Gastroesophageal sphincter (tissue), 4 donors: ENCODE measurements around the gene MYCBPAP. TPM values are rescaled to one million over a fixed set of nuclear protein-coding genes. Genes with fewer than 3 reads are reported as not detected.

Source experiments
- ATAC-seq: fragments of 150-250 bp; one replicate; pipeline ENCODE4 v1.9.1; 2016; ENCODE audit warnings: mild to moderate bottlenecking, moderate library complexity
- H3K27ac ChIP-seq, 4 donors: fragments of 200-600 bp; sonication (generic) in 3 of 4; 1 replicate in 3 of 4; 2 replicates in 1 of 4; pipeline ENCODE4 v1.5.1; 2016 to 2019
- H3K27me3 ChIP-seq: fragments of 200-600 bp; sonication (generic); one replicate; pipeline ENCODE4 v1.5.1; 2019
- H3K36me3 ChIP-seq, 2 donors: fragments of 200-600 bp; sonication (generic); one replicate each; pipeline ENCODE4 v1.5.1; 2019; ENCODE audit warnings: control low read depth in 1 of 2
- H3K4me1 ChIP-seq, 3 donors: fragments of 200-600 bp; sonication (generic); 1 replicate in 2 of 3; 2 replicates in 1 of 3; pipeline ENCODE4 v1.5.1; 2016 to 2019; ENCODE audit warnings: control low read depth in 2 of 3
- H3K4me3 ChIP-seq, 2 donors: fragments of 200-600 bp; sonication (generic); one replicate each; pipeline ENCODE4 v1.5.1; 2019; ENCODE audit warnings: mild to moderate bottlenecking in 1 of 2, moderate library complexity in 1 of 2
- H3K9me3 ChIP-seq, 3 donors: fragments of 200-600 bp; sonication (generic); one replicate each; pipeline ENCODE4 v1.5.1; 2017 to 2019; ENCODE audit warnings: control low read depth in 2 of 3
- CTCF ChIP-seq, 4 experiments: fragments of 200-600 bp in 2 of 4; fragments of 450-650 bp in 2 of 4; sonication (generic) in 1 of 4; IDR thresholded peaks; one replicate each; pipeline ENCODE4 v1.5.1; 2017 to 2019; ENCODE audit warnings: antibody characterized with exemption in 4 of 4, mild to moderate bottlenecking in 2 of 4, moderate library complexity in 2 of 4
- EP300 ChIP-seq: sonication (generic); formaldehyde crosslinking; IDR thresholded peaks from one replicate; pipeline ENCODE4 v1.6.1; 2017; ENCODE audit warnings: antibody characterized with exemption, mild to moderate bottlenecking
- POLR2A ChIP-seq, 2 donors: fragments of 450-650 bp; IDR thresholded peaks; one replicate each; pipeline ENCODE4 v1.6.1; 2017; ENCODE audit warnings: antibody characterized with exemption in 2 of 2, mild to moderate bottlenecking in 2 of 2, moderate library complexity in 1 of 2
- POLR2AphosphoS5 ChIP-seq: sonication (generic); formaldehyde crosslinking; IDR thresholded peaks from one replicate; pipeline ENCODE4 v1.6.1; 2017; ENCODE audit warnings: antibody characterized with exemption
- WGBS, 2 donors: methylation state at CpG; one replicate each; pipeline ENCODE4 v1.1.5; 2018; ENCODE audit warnings: low coverage in 1 of 2; 5-methylcytosine and 5-hydroxymethylcytosine counted together
- total RNA-seq, 4 donors: library from RNA; depleted of rRNA; stranded (reverse); fragments of >200 nt; gene quantifications; one replicate each; pipeline ENCODE4 v1.1.0, GENCODE V29; 2016

MYCBPAP gene
- total RNA-seq, 4 donors from 2014 or later, result 0.27 to 0.31 TPM; not detected in 2

GRCh38 chr17:50557630-50558029 is 49.4 kb downstream of the MYCBPAP start:
- peaks cover 5 to 52% (median 32%) of the 10 kb centered on the region in 3 donors for H3K4me1 ChIP-seq
- no peak for ATAC-seq
- TF ChIP-seq CTCF (IDR thresholded peaks at IDR 0.05) (no peak), EP300 (no peak), POLR2A (IDR thresholded peaks at IDR 0.05) (no peak), POLR2AphosphoS5 (no peak)
- peaks cover 0 to 41% of the 10 kb centered on the region in 2 donors for H3K36me3 ChIP-seq
- 58 to 60% methylated on average over 1 to 2 of the region's 4 CpGs for WGBS, 2 donors
- H3K27me3 ChIP-seq, result peaks cover 68% of the 10 kb centered on the region
- H3K9me3 ChIP-seq, result no peaks in the 10 kb centered on the region
- no peak overlapping the region for H3K4me3 ChIP-seq
- H3K27ac ChIP-seq, result no peak overlapping the region

GRCh38 chr17:50558091-50558490 is 49.9 kb downstream of the MYCBPAP start:
- H3K4me1 ChIP-seq, result peaks cover 5 to 54% (median 32%) of the 10 kb centered on the region in 3 donors
- no peak for ATAC-seq
- H3K27me3 ChIP-seq, result peaks cover 72% of the 10 kb centered on the region
- H3K9me3 ChIP-seq, result no peaks in the 10 kb centered on the region
- H3K36me3 ChIP-seq, result peaks cover 0 to 37% of the 10 kb centered on the region in 2 donors
- no peak for TF ChIP-seq POLR2AphosphoS5
- no peak overlapping the region for H3K27ac ChIP-seq
- 63 to 80% methylated on average over 1 to 4 of the region's 4 CpGs for WGBS, 2 donors
- H3K4me3 ChIP-seq, result no peak overlapping the region

DNA sequence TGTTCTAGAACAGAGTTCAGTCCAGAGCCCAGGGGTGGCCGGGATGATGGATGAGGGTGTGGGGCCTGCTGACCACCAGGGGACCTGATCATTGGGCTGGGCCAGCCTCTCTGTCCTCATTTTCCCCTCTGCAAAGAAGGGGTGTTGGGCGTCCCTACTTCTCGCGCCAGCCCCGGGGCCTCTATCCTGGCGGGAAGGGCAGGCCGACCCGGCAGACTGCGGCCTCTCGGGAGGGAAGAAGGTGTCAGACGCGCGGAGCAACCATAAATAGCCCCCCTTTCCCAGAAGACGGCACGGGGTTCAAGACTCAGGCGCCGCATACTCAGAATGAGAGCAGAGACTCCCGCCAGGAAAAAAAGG is 50.3 kb downstream of the MYCBPAP start:
- H3K4me3 ChIP-seq, result peak overlapping the region in 1 of 2 donors; percentile 65
- H3K36me3 ChIP-seq, result peaks cover 0 to 32% of the 10 kb centered on the region in 2 donors
- H3K27me3 ChIP-seq, result peaks cover 77% of the 10 kb centered on the region
- no peak overlapping the region for H3K27ac ChIP-seq
- no peak for TF ChIP-seq POLR2AphosphoS5
- no peak for TF ChIP-seq CTCF (IDR thresholded peaks at IDR 0.05)
- no peak for TF ChIP-seq EP300
- TF ChIP-seq POLR2A (IDR thresholded peaks at IDR 0.05), result no peak
- peaks cover 5 to 54% (median 32%) of the 10 kb centered on the region in 3 donors for H3K4me1 ChIP-seq
- no peaks in the 10 kb centered on the region for H3K9me3 ChIP-seq
- ATAC-seq, result no peak
- WGBS, 2 donors, result no CpG with 5 or more reads among the region's 18 CpGs

- peaks cover 0 to 27% of the 10 kb centered on the region in 2 donors for H3K36me3 ChIP-seq
- peaks cover 5 to 54% (median 32%) of the 10 kb centered on the region in 3 donors for H3K4me1 ChIP-seq
- H3K9me3 ChIP-seq, result no peaks in the 10 kb centered on the region
- TF ChIP-seq CTCF (IDR thresholded peaks at IDR 0.05), result no peak
- no peak for TF ChIP-seq EP300
- no peak for TF ChIP-seq POLR2AphosphoS5
- TF ChIP-seq POLR2A (IDR thresholded peaks at IDR 0.05), result no peak
- H3K27ac ChIP-seq, result no peak overlapping the region
- H3K27me3 ChIP-seq, result peaks cover 82% of the 10 kb centered on the region
- peak overlapping the region in 1 of 2 donors; percentile 65 for H3K4me3 ChIP-seq
- WGBS, 2 donors, result 0% methylated on average over 1 to 3 of the region's 55 CpGs
- ATAC-seq, result no peak
These were observed 50.8 kb downstream of the MYCBPAP start for GRCh38 chr17:50558941-50559614.

DNA sequence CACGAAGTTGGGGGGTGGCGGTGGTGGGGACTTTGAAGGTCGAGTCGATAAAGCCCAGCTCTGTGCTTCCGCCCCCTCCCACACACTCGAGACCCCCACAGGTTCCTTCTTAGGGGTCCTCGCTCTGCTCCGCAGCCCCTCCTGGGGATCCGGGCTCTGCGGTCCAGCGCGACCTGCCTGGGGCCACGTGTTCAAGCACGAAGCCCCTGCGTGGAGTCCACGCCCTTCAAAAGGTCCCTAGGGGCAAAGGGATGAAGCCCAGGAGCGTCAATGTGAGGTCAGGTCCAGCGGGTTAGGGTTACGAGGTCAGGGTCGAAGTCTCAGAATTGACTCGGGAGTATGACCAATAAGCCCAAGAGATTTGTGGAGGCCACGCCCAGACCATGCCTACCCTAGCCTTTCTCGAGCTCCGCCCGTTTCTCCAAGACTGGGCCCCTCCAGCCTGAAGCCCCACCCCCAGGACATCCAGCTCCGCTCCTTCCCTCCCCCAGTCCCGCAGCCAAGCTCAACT is 51.5 kb downstream of the MYCBPAP start:
- H3K27ac ChIP-seq, result peak overlapping the region in 1 of 4 donors; percentile 30
- H3K4me1 ChIP-seq, result peaks cover 5 to 58% (median 37%) of the 10 kb centered on the region in 3 donors
- no peak for TF ChIP-seq EP300
- no peak for TF ChIP-seq POLR2A (IDR thresholded peaks at IDR 0.05)
- TF ChIP-seq CTCF (IDR thresholded peaks at IDR 0.05), result no peak
- TF ChIP-seq POLR2AphosphoS5, result no peak
- WGBS, 2 donors, result 0% methylated on average over 4 of the region's 27 CpGs; no CpG with 5 or more reads in 1 of the 2 donors
- H3K27me3 ChIP-seq, result peaks cover 89% of the 10 kb centered on the region
- peak; percentile 48 for ATAC-seq
- H3K9me3 ChIP-seq, result no peaks in the 10 kb centered on the region
- peak overlapping the region; percentile 21 to 65 for H3K4me3 ChIP-seq
- peaks cover 0 to 20% of the 10 kb centered on the region in 2 donors for H3K36me3 ChIP-seq
